ENCODE results near the gene NFKBIE. TPM values are rescaled to one million over a fixed set of nuclear protein-coding genes. Genes with fewer than 3 reads are reported as not detected.

NFKBIE gene, protein sequence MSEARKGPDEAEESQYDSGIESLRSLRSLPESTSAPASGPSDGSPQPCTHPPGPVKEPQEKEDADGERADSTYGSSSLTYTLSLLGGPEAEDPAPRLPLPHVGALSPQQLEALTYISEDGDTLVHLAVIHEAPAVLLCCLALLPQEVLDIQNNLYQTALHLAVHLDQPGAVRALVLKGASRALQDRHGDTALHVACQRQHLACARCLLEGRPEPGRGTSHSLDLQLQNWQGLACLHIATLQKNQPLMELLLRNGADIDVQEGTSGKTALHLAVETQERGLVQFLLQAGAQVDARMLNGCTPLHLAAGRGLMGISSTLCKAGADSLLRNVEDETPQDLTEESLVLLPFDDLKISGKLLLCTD
- total RNA-seq (2022; extraction: Qiagen RNA extraction), result 8.8 to 13.9 TPM (median 12.1 TPM) in 5 replicates

DNA sequence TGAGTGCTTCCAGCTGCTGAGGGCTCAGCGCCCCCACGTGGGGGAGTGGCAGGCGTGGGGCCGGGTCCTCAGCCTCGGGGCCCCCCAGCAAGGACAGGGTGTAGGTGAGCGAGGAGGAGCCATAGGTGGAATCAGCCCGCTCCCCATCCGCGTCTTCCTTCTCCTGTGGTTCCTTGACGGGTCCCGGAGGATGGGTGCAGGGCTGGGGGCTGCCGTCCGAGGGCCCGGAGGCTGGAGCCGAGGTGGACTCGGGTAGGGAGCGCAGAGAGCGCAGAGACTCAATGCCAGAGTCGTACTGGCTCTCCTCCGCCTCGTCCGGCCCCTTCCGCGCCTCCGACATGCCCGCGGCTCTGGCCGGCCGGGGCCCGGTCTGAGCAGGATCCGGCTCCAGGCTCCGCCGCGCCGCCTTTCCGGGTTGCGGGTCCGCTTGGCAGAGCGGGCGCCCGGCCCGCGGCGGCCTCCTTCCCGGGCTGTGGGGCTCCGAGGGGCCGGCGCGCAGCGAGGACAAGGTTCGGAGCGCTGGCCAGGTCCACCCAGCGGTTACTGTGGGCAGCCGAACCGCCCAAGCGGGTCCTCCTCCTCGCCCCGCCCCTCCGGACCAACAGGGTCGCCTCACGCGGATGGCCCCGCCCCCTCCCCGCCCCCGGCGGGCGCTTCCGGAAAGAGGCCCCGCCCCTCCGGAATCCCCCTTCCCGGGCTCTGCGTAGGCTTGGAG is at the start of gene NFKBIE:
Gene NFKBIE, minus strand, starts transcription at position 545 of the 715 bp plus-strand sequence. Its CDS starts 205 bp downstream, at position 340.

DNA sequence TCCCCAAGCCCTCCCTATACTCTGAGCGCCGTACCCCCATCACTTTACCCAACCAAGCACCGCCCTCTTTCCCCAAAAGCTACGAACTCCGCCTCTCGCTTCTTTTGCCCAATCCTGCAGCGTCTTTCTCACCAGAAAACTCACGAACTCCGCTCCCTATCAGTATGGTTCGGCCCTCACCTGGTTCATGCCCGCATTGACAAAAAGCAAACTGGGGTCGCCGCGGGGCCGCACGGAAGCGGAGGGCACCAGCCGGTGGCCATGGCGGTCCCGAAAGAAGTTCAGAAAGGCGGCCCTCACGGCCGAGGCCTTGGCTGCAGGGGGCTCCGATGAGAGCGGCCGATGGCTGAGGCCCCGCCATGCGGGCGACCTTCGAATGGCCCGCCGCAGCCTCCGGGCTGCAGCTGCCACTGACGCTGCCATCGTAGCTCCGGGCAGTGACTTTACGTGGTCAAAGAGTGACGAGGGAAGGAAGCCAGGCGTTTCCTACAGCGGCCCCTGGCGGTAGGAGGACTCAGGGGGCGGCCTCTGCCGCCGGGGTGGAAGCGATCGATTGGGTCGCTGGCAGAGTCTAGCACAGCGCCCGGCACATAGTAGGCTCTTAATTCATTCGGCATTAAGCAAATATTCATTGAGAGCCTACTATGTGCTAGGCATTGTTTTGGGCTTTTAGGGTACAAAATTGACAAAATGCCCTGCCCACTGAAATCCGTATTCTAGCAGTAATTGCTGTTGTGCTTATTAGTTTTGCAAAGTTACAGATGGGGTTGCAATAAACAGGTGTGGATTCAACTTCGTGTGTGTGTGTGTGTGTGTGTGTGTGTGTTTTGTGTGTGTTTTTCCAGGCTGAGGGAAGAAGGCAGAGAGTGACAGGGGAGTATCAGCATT is 47.8 kb upstream of the NFKBIE start, which contains the start of gene AARS2:
Gene AARS2, minus strand, starts transcription at position 447 of the 888 bp plus-strand sequence. Its CDS starts 24 bp downstream, at position 423.

DNA sequence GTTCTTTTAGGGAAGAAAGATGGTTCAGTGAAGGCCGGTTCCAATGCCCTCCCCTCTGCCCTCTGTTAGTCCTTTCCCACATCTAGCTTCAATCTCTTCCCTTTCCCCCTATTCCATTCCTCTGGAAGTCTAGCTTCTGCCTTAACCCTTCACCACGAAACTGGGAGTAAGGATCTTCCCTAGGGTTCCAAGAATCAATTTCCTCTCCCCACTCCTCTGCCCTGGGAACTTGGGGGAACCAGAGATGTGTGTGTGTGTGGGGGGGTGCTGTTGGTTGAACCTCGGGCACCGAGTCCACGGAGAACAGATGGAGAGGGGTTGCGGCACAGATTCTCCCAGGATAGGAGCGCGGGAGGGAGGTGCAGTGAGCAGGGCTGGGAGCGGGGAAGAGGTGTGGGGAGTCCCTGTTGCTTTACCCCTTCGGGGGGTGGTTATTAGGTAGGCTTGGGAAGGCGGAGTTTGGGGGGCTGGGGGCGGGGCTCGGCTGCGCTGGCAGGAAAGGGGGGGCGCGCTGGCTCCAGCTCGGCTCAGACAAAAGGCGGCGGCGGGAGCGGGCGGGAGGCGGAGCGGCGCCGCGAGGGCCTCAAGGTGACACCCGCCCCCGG is 4.7 kb upstream of the NFKBIE start, which contains the start of gene TMEM151B:
Gene TMEM151B, plus strand, starts transcription at position 530 of the 605 bp plus-strand sequence. CDS start 293 bp downstream, outside the sequence.

DNA sequence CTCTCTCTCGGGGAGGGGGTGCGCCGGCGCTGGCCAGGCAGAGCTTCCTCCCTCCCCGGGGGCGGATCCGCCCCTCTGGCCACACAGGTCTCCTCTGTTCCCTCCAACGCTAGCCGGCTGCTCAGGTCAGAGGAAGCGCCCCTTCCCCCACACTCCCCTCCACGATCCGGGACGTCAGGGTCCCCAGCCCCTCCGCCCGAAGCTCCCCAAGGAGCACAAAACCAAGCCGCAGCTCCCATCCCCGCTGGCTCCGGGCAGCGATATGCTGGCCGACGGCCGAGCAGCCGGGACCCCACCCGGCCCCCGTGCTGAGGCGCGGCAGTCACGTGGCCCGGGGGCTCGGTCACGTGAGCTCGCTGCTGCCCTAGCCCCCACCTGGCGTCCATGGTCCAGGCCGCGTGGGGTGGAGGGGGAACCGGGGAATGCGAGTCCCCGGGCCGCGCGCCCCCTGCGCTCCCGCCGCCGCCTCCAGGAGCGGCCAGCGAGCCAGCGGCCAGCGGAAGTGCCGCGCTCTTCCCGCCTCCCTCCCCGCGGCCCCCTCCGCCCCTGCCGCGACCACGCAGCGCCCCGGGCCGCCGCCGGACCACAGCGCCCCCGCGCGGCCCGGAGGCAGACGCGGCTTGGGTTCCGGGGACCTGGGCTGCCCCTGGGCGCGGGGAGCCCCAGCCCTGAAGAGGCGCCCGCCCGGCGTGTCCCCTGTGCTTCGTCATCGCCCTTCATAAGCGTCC is 8.2 kb downstream of the NFKBIE start, which contains the start of gene SLC35B2:
Gene SLC35B2, minus strand, starts transcription at position 504 of the 728 bp plus-strand sequence. Its CDS starts 118 bp downstream, at position 386.

DNA sequence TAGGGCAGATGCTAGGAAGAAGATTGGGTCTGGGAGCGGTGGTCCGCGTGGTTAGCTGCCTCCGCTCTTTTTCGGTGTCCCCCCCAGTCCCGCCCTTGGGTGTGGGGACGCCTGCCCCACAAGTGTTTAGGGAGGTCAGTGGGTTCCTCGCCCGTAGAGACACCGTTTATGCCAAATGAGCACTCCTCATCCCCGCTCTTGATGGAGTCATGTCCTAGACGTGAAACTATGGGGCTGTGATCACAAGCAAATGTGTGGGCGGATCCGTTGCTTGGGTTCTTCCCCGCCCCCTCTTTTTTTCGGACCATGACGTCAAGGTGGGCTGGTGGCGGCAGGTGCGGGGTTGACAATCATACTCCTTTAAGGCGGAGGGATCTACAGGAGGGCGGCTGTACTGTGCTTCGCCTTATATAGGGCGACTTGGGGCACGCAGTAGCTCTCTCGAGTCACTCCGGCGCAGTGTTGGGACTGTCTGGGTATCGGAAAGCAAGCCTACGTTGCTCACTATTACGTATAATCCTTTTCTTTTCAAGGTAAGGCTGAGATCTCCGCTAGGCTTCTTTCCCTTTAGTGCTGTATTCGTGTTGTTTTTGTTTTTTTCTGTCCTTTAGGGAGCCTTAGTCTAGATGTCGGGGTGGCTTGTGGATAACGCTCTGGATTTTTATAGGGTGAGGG is 18.6 kb downstream of the NFKBIE start, which contains the start of gene HSP90AB1:
Gene HSP90AB1, plus strand, starts transcription at position 439 of the 675 bp plus-strand sequence. CDS start 1,529 bp downstream, outside the sequence.

DNA sequence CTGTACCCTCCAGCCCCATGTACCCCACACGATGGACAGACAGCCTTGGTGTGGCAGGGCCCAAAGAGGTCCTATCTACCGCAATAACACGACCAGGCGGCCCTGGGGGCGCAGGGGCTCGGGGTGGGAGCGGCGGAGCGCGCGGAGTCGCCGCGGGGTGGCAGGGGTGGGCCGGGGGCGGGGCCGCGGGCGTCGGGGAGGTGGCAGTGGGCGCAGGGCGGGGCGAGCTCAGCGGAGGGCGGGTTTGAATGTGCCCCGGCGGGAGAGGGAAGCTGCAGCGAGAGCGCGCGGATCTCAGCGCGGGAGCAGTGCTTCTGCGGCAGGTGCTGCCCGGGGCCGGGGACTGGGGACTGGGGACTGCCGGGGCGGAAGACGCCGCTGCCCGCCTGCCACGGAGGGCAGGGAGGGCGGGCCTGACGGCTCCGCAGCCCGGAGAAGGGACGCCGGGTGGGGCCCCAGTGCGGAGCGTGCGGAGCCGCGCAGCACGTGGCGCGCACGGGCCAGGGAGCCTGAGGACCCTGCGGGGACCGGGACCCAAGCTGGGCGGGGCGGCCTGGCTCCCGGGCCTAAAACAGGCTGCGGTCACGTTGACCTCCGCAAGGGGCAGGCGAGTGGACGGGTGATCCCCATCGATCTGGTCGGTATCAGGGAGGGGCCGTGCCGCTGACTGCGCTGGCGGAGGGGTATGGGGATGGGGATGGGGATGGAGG is 41.9 kb downstream of the NFKBIE start, which contains the start of gene SLC29A1:
Gene SLC29A1, plus strand, starts transcription at position 277 of the 710 bp plus-strand sequence. CDS start 3,719 bp downstream, outside the sequence.

DNA sequence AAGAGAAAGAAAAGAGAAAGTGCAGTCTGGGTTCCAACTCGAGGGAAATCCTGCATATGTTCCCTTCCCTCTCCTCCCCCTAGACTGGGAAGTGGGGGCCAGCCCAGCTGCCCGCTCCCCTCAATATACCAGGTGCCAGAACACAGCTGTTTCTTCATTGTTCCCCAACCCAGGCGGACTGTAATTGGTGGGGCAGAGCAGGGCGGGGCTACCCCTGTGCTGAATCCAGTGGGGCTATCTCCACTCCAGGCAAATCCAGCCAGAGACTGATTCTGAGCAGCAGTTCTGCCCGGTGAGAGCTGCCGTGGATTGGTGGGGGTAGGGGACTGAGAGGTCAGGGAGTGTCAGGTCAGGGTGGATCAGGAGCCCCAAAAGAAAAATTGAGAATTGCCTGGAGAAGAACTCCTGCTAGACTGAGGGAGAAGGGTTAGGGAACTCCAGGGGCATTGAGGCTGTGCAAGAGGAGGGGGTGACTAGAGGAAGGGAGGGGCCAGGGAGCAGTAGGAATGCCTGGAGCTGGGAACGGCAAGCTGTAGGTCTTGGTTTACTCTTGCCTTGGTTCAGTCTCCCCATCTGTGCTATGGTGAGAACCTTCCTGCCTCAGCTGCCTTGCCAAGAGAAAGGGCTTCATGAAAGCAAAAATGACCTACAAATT is 48.5 kb downstream of the NFKBIE start, which contains the start of gene MYMX:
Gene MYMX, plus strand, starts transcription at position 250 of the 655 bp plus-strand sequence. CDS start 546 bp downstream, outside the sequence.

Other genes starting within 250 kb of the NFKBIE start
- gene MRPL14, start 138.1 kb downstream of the NFKBIE start, total RNA-seq (2022; extraction: Qiagen RNA extraction), result 58.4 to 75.2 TPM (median 73.2 TPM) in 5 replicates
- 12.7 to 18.0 TPM (median 16.7 TPM) in 5 replicates for gene TMEM63B, start 138.0 kb downstream of the NFKBIE start, total RNA-seq (2022; extraction: Qiagen RNA extraction)
- gene CAPN11, start 106.7 kb downstream of the NFKBIE start, total RNA-seq (2022; extraction: Qiagen RNA extraction), result 0.02 TPM in 1 of 5 replicates, not detected in the others
- not detected in 5 replicates for gene MYMX, start 48.6 kb downstream of the NFKBIE start, total RNA-seq (2022; extraction: Qiagen RNA extraction)
- 41.8 to 58.1 TPM (median 55.7 TPM) in 5 replicates for gene SLC29A1, start 42.0 kb downstream of the NFKBIE start, total RNA-seq (2022; extraction: Qiagen RNA extraction)
- gene HSP90AB1, start 18.4 kb downstream of the NFKBIE start, total RNA-seq (2022; extraction: Qiagen RNA extraction), result 1,156 to 1,487 TPM (median 1,195 TPM) in 5 replicates
- gene SLC35B2, start 8.0 kb downstream of the NFKBIE start, total RNA-seq (2022; extraction: Qiagen RNA extraction), result 52.8 to 71.0 TPM (median 68.4 TPM) in 5 replicates
- gene TMEM151B, start 4.9 kb upstream of the NFKBIE start, total RNA-seq (2022; extraction: Qiagen RNA extraction), result 0.02 to 0.06 TPM (median 0.04 TPM) in 4 of 5 replicates, not detected in the other
- 5.9 to 8.5 TPM (median 7.3 TPM) in 5 replicates for gene AARS2, start 47.8 kb upstream of the NFKBIE start, total RNA-seq (2022; extraction: Qiagen RNA extraction)
- not detected in 5 replicates for gene SPATS1, start 77.1 kb upstream of the NFKBIE start, total RNA-seq (2022; extraction: Qiagen RNA extraction)
- gene CDC5L, start 122.2 kb upstream of the NFKBIE start, total RNA-seq (2022; extraction: Qiagen RNA extraction), result 10.5 to 16.9 TPM (median 12.3 TPM) in 5 replicates

Measured in A549 treated with CORT108297 at 1 μM for 4 hours (cell line).